Mucosa of stomach (tissue), 1 donor: ENCODE data around the gene HCAR3.
"Not testable (repeated sequence)": the region's sequence is repeated elsewhere in the genome, so short reads cannot be mapped to it uniquely, and the experiment has no call there.

Source experiments
- H3K27me3 ChIP-seq: one replicate; pipeline ENCODE4 v1.7.0; 2013; ENCODE audit warnings: mild to moderate bottlenecking, low read length; ENCODE audit not compliant: control insufficient read depth, insufficient read depth
- H3K36me3 ChIP-seq: one replicate; pipeline ENCODE4 v1.7.0; 2013; ENCODE audit warnings: low read length; ENCODE audit not compliant: control insufficient read depth, insufficient read depth
- H3K4me1 ChIP-seq: one replicate; pipeline ENCODE4 v1.7.0; 2013; ENCODE audit warnings: mild to moderate bottlenecking, low read length; ENCODE audit not compliant: control insufficient read depth, insufficient read depth
- H3K4me3 ChIP-seq: one replicate; pipeline ENCODE4 v1.7.0; 2013; ENCODE audit warnings: low read length
- H3K9ac ChIP-seq: one replicate; pipeline ENCODE4 v1.7.0; 2013; ENCODE audit warnings: mild to moderate bottlenecking, low read length, moderate library complexity
- H3K9me3 ChIP-seq: one replicate; pipeline ENCODE4 v1.7.0; 2013; ENCODE audit warnings: mild to moderate bottlenecking, low read length, moderate library complexity; ENCODE audit not compliant: control insufficient read depth
- donor health status: Pancreatic carcinoma.

Gene HCAR3

GRCh38 chr12:122732611-122733010, 16.0 kb upstream of the HCAR3 start:
- Histone ChIP-seq H3K9ac (no peak overlapping the region), H3K27me3 (no peaks in the 10 kb centered on the region)

GRCh38 chr12:122732170-122732569, 15.6 kb upstream of the HCAR3 start:
- Histone ChIP-seq H3K9ac (no peak overlapping the region), H3K36me3 (no peaks in the 10 kb centered on the region), H3K9me3 (no peaks in the 10 kb centered on the region), H3K4me1 (peaks cover 9% of the 10 kb centered on the region), H3K4me3 (no peak overlapping the region), H3K27me3 (no peaks in the 10 kb centered on the region)

More at GRCh38 chr12:122732611-122733010, 16.0 kb upstream of the HCAR3 start:
- H3K9me3 ChIP-seq = no peaks in the 10 kb centered on the region
- peaks cover 9% of the 10 kb centered on the region for H3K4me1 ChIP-seq
- H3K4me3 ChIP-seq = no peak overlapping the region
- H3K36me3 ChIP-seq = no peaks in the 10 kb centered on the region

GRCh38 chr12:122730215-122731014, 13.8 kb upstream of the HCAR3 start, which contains the start of gene HCAR1:
HCAR1 (minus strand) TSS chr12:122730844; CDS start chr12:122730339, 505 bp downstream.
- Histone ChIP-seq H3K36me3 (no peaks in the 10 kb centered on the region), H3K9ac (peak within 1 kb of the TSS; percentile 62), H3K9me3 (no peaks in the 10 kb centered on the region), H3K4me1 (peaks cover 16% of the 10 kb centered on the region), H3K27me3 (no peaks in the 10 kb centered on the region), H3K4me3 (peak within 1 kb of the TSS; percentile 49)

GRCh38 chr12:122729583-122730214, 13.1 kb upstream of the HCAR3 start:
- Histone ChIP-seq H3K36me3 (no peaks in the 10 kb centered on the region), H3K9me3 (no peaks in the 10 kb centered on the region), H3K27me3 (no peaks in the 10 kb centered on the region), H3K4me3 (peak overlapping the region; percentile 49), H3K4me1 (peaks cover 16% of the 10 kb centered on the region), H3K9ac (peak overlapping the region; percentile 62)

- H3K27me3 ChIP-seq = no peaks in the 10 kb centered on the region
- H3K9me3 ChIP-seq = no peaks in the 10 kb centered on the region
- no peak overlapping the region for H3K4me3 ChIP-seq
- no peaks in the 10 kb centered on the region for H3K36me3 ChIP-seq
- peaks cover 16% of the 10 kb centered on the region for H3K4me1 ChIP-seq
- H3K9ac ChIP-seq = no peak overlapping the region
These were observed 9.5 kb upstream of the HCAR3 start for GRCh38 chr12:122726080-122726558.

GRCh38 chr12:122725452-122726079, 9.0 kb upstream of the HCAR3 start:
- H3K4me1 ChIP-seq = peaks cover 16% of the 10 kb centered on the region
- H3K4me3 ChIP-seq = no peak overlapping the region
- no peaks in the 10 kb centered on the region for H3K27me3 ChIP-seq
- H3K9ac ChIP-seq = no peak overlapping the region
- no peaks in the 10 kb centered on the region for H3K9me3 ChIP-seq
- no peaks in the 10 kb centered on the region for H3K36me3 ChIP-seq

GRCh38 chr12:122724641-122725243, 8.1 kb upstream of the HCAR3 start:
- H3K9ac ChIP-seq = no peak overlapping the region
- H3K27me3 ChIP-seq = no peaks in the 10 kb centered on the region
- no peak overlapping the region for H3K4me3 ChIP-seq
- no peaks in the 10 kb centered on the region for H3K9me3 ChIP-seq
- H3K4me1 ChIP-seq = peaks cover 8% of the 10 kb centered on the region
- H3K36me3 ChIP-seq = no peaks in the 10 kb centered on the region

GRCh38 chr12:122722387-122722786, 5.8 kb upstream of the HCAR3 start:
- H3K27me3 ChIP-seq = no peaks in the 10 kb centered on the region
- no peak overlapping the region for H3K4me3 ChIP-seq
- H3K4me1 ChIP-seq = peaks cover 7% of the 10 kb centered on the region
- no peaks in the 10 kb centered on the region for H3K36me3 ChIP-seq
- H3K9me3 ChIP-seq = no peaks in the 10 kb centered on the region
- no peak overlapping the region for H3K9ac ChIP-seq

GRCh38 chr12:122721057-122721545, 4.5 kb upstream of the HCAR3 start:
- Histone ChIP-seq H3K36me3 (no peaks in the 10 kb centered on the region), H3K9me3 (no peaks in the 10 kb centered on the region), H3K4me3 (no peak overlapping the region)

GRCh38 chr12:122715211-122715610, 1.4 kb downstream of the HCAR3 start:
- H3K4me1 ChIP-seq, H3K9me3 ChIP-seq, H3K36me3 ChIP-seq, H3K4me3 ChIP-seq, H3K9ac ChIP-seq, H3K27me3 ChIP-seq: not testable (repeated sequence)

More at GRCh38 chr12:122721057-122721545, 4.5 kb upstream of the HCAR3 start:
- Histone ChIP-seq H3K9ac (no peak overlapping the region), H3K4me1 (peaks cover 4% of the 10 kb centered on the region), H3K27me3 (no peaks in the 10 kb centered on the region)

- not testable (repeated sequence) for H3K9me3 ChIP-seq, H3K4me3 ChIP-seq, H3K36me3 ChIP-seq, H3K9ac ChIP-seq, H3K27me3 ChIP-seq, H3K4me1 ChIP-seq
These were observed 3.0 kb downstream of the HCAR3 start for GRCh38 chr12:122713491-122714188.
